ENCODE measurements around the gene BCHE. TPM values are rescaled to one million over a fixed set of nuclear protein-coding genes. Genes with fewer than 3 reads are reported as not detected.

The BCHE gene
- total and polyA plus RNA-seq, 8 donors, result 0.09 to 3.2 (median 0.75) TPM

- Histone ChIP-seq H3K36me3 (no peaks in the 10 kb centered on the region), H3K9me3 (no peaks in the 10 kb centered on the region), H3K4me1 (no peaks in the 10 kb centered on the region), H3K27me3 (no peaks in the 10 kb centered on the region), H3K4me3 (no peak overlapping the region), H3K27ac (no peak overlapping the region)
- DNase-seq (no peak), FAIRE-seq (no peak), ATAC-seq (no peak)
- WGBS, 2 donors, result 78 to 82% methylated on average over 2 of the region's 2 CpGs
- no peak for TF ChIP-seq CTCF (IDR thresholded peaks at IDR 0.05)
- intact Hi-C loops (cut with DNase I), result no loop called here
Observed at GRCh38 chr3:165725296-165725695, 111.9 kb downstream of the BCHE start.
